Mononuclear cell (primary cell): Measurements from ENCODE around the gene USP20. TPM values are rescaled to one million over a fixed set of nuclear protein-coding genes. Genes with fewer than 3 reads are reported as not detected.

Experiments used
- H3K27me3 ChIP-seq: 2 replicates; pipeline ENCODE4 v1.6.0; 2011; ENCODE audit warnings: low read length, control low read depth; ENCODE audit not compliant: insufficient read depth
- H3K4me1 ChIP-seq: 2 replicates; pipeline ENCODE4 v1.5.1; 2011; ENCODE audit warnings: mild to moderate bottlenecking, low read length, control low read depth; ENCODE audit not compliant: insufficient read depth
- H3K4me3 ChIP-seq: 2 replicates; pipeline ENCODE4 v1.5.1; 2011; ENCODE audit warnings: mild to moderate bottlenecking, low read length, moderate library complexity
- H3K9me3 ChIP-seq: 2 replicates; pipeline ENCODE4 v1.5.1; 2011; ENCODE audit warnings: low read depth, mild to moderate bottlenecking, control low read depth, low read length
- total RNA-seq: library from RNA; depleted of rRNA; stranded (reverse); fragments of >200 nt; gene quantifications from one replicate; pipeline ENCODE4 v1.2.3, GENCODE V29; 2012

Gene USP20
- total RNA-seq, 1 donor, result 17.1 TPM

GRCh38 chr9:129897263-129897662 lies 62.0 kb downstream of the USP20 start:
- Histone ChIP-seq H3K27me3 (no peaks in the 10 kb centered on the region), H3K4me3 (no peak overlapping the region), H3K9me3 (no peaks in the 10 kb centered on the region), H3K4me1 (peaks cover 59% of the 10 kb centered on the region)

GRCh38 chr9:129898185-129898584 lies 62.9 kb downstream of the USP20 start:
- Histone ChIP-seq H3K9me3 (no peaks in the 10 kb centered on the region), H3K4me3 (no peak overlapping the region), H3K4me1 (peaks cover 53% of the 10 kb centered on the region), H3K27me3 (no peaks in the 10 kb centered on the region)

- Histone ChIP-seq H3K4me1 (peaks cover 41% of the 10 kb centered on the region), H3K9me3 (no peaks in the 10 kb centered on the region), H3K27me3 (no peaks in the 10 kb centered on the region), H3K4me3 (no peak overlapping the region)
Observed at GRCh38 chr9:129899620-129900019, 64.4 kb downstream of the USP20 start.

GRCh38 chr9:129900263-129901027 lies 65.2 kb downstream of the USP20 start:
- Histone ChIP-seq H3K9me3 (no peaks in the 10 kb centered on the region), H3K4me1 (peaks cover 36% of the 10 kb centered on the region), H3K27me3 (no peaks in the 10 kb centered on the region), H3K4me3 (no peak overlapping the region)

- Histone ChIP-seq H3K4me3 (no peak overlapping the region), H3K4me1 (peaks cover 25% of the 10 kb centered on the region), H3K9me3 (no peaks in the 10 kb centered on the region), H3K27me3 (no peaks in the 10 kb centered on the region)
Observed at GRCh38 chr9:129901993-129902739, 66.9 kb downstream of the USP20 start.

- Histone ChIP-seq H3K4me3 (no peak overlapping the region), H3K27me3 (no peaks in the 10 kb centered on the region), H3K4me1 (peaks cover 23% of the 10 kb centered on the region), H3K9me3 (no peaks in the 10 kb centered on the region)
Observed at GRCh38 chr9:129902740-129903134, 67.5 kb downstream of the USP20 start.

- no peaks in the 10 kb centered on the region for H3K27me3 ChIP-seq
- H3K4me1 ChIP-seq, result peaks cover 13% of the 10 kb centered on the region
- no peaks in the 10 kb centered on the region for H3K9me3 ChIP-seq
- no peak overlapping the region for H3K4me3 ChIP-seq
Observed at GRCh38 chr9:129904734-129905133, 69.5 kb downstream of the USP20 start.

GRCh38 chr9:129906298-129906697 lies 71.0 kb downstream of the USP20 start:
- Histone ChIP-seq H3K4me3 (no peak overlapping the region), H3K27me3 (no peaks in the 10 kb centered on the region), H3K4me1 (peaks cover 11% of the 10 kb centered on the region), H3K9me3 (no peaks in the 10 kb centered on the region)

GRCh38 chr9:129907201-129907600 lies 71.9 kb downstream of the USP20 start:
- Histone ChIP-seq H3K27me3 (no peaks in the 10 kb centered on the region), H3K4me3 (no peak overlapping the region), H3K9me3 (no peaks in the 10 kb centered on the region), H3K4me1 (peaks cover 9% of the 10 kb centered on the region)

- Histone ChIP-seq H3K27me3 (no peaks in the 10 kb centered on the region), H3K9me3 (no peaks in the 10 kb centered on the region), H3K4me3 (no peak overlapping the region), H3K4me1 (peaks cover 9% of the 10 kb centered on the region)
Observed at GRCh38 chr9:129908906-129909305, 73.6 kb downstream of the USP20 start.

- Histone ChIP-seq H3K9me3 (no peaks in the 10 kb centered on the region), H3K27me3 (no peaks in the 10 kb centered on the region), H3K4me1 (peaks cover 9% of the 10 kb centered on the region), H3K4me3 (no peak overlapping the region)
Observed at GRCh38 chr9:129909851-129910250, 74.6 kb downstream of the USP20 start.

- Histone ChIP-seq H3K4me1 (peaks cover 9% of the 10 kb centered on the region), H3K27me3 (no peaks in the 10 kb centered on the region)
Observed at GRCh38 chr9:129910628-129911567, 75.6 kb downstream of the USP20 start.

GRCh38 chr9:129914051-129914450 lies 78.8 kb downstream of the USP20 start:
- Histone ChIP-seq H3K4me3 (no peak overlapping the region), H3K4me1 (peaks cover 9% of the 10 kb centered on the region), H3K9me3 (no peaks in the 10 kb centered on the region), H3K27me3 (no peaks in the 10 kb centered on the region)

More at GRCh38 chr9:129910628-129911567, 75.6 kb downstream of the USP20 start:
- no peaks in the 10 kb centered on the region for H3K9me3 ChIP-seq
- H3K4me3 ChIP-seq, result no peak overlapping the region

- peaks cover 17% of the 10 kb centered on the region for H3K4me1 ChIP-seq
- no peaks in the 10 kb centered on the region for H3K9me3 ChIP-seq
- no peaks in the 10 kb centered on the region for H3K27me3 ChIP-seq
- no peak overlapping the region for H3K4me3 ChIP-seq
Observed at GRCh38 chr9:129916707-129917106, 81.4 kb downstream of the USP20 start.
